ENCODE measurements around the gene KCTD11.
"Not testable (repeated sequence)": the region's sequence is repeated elsewhere in the genome, so short reads cannot be mapped to it uniquely, and the experiment has no call there.

GRCh38 chr17:7332600-7333069 lies 19.3 kb upstream of the KCTD11 start:
- TF ChIP-seq CTCF (IDR thresholded peaks at IDR 0.05); POLR2AphosphoS5 (IDR thresholded peaks at IDR 0.05; ENCODE audit: low read depth, low read length): not testable (repeated sequence)
